ENCODE data around the gene DGKB. TPM values are rescaled to one million over a fixed set of nuclear protein-coding genes. Genes with fewer than 3 reads are reported as not detected.
"Not testable (repeated sequence)": the region's sequence is repeated elsewhere in the genome, so short reads cannot be mapped to it uniquely, and the experiment has no call there.

The DGKB gene
- total RNA-seq, 1 donor from 2014 or later = 5.5 TPM

DNA sequence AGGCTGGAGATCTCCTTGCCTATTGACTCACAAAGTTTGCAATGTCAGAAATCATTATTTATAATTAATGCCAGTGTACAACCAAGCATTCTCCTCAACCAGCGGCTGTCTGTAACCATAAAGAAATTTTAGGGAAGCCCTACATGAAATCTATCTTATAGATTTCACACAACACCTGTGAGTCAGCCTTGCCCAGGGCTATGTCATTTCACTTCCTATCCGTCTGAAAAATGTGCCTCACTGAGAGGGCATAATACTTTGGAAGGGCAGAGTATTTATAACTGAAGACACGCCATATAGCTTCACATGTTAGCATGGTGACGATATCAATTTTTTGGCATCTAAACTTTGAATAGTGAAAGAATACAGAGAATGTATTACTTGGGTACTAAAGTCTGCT, 616.5 kb downstream of the DGKB start:
- no peak overlapping the region for H3K27ac Mint-ChIP-seq

DNA sequence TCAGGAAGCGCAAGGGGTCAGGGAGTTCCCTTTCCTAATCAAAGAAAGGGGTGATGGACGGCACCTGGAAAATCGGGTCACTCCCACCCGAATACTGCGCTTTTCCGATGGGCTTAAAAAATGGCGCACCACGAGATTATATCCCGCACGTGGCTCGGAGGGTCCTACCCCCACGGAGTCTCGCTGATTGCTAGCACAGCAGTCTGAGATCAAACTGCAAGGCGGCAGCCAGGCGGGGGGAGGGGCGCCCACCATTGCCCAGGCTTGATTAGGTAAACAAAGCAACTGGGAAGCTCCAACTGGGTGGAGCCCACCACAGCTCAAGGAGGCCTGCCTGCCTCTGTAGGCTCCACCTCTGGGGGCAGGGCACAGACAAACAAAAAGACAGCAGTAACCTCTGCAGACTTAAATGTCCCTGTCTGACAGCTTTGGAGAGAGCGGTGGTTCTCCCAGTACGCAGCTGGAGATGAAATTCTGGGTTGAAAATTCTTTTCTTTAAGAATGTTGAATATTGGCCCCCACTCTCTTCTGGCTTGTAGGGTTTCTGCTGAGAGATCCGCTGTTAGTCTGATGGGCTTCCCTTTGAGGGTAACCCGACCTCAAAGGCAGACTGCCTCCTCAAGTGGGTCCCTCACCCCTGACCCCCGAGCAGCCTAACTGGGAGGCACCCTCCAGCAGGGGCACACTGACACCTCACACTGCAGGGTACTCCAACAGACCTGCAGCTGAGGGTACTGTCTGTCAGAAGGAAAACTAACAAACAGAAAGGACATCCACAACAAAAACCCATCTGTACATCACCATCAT, 623.3 kb downstream of the DGKB start:
- H3K27ac Mint-ChIP-seq; H3K9me3 ChIP-seq (ENCODE audit: low read depth): not testable (repeated sequence)

More for the DNA sequence above, 616.5 kb downstream of the DGKB start:
- no peak overlapping the region for H3K4me3 Mint-ChIP-seq
- no peak overlapping the region for H3K4me2 ChIP-seq
- no peak overlapping the region for H3K4me3 ChIP-seq
- DNase-seq (ENCODE audit: low spot score) = no peak
- H3K9me3 ChIP-seq (ENCODE audit: low read depth) = no peaks in the 10 kb centered on the region
- H3K4me1 ChIP-seq = no peaks in the 10 kb centered on the region
- H3K4me1 Mint-ChIP-seq = no peaks in the 10 kb centered on the region
- no peaks in the 10 kb centered on the region for H3K79me2 ChIP-seq (ENCODE audit: low read depth)
- no peaks in the 10 kb centered on the region for H3K36me3 Mint-ChIP-seq
- H4K20me1 ChIP-seq (ENCODE audit: low read depth) = no peaks in the 10 kb centered on the region
- no peaks in the 10 kb centered on the region for H3K27me3 Mint-ChIP-seq (ENCODE audit: insufficient read depth, low read depth)
- no peaks in the 10 kb centered on the region for H3F3A ChIP-seq (ENCODE audit: low read depth)
- H3K27ac ChIP-seq = no peak overlapping the region
- H2AFZ ChIP-seq (replicated peaks) = peak overlapping the region; percentile 26
- no peaks in the 10 kb centered on the region for H3K27me3 ChIP-seq
- H3K36me3 ChIP-seq = no peaks in the 10 kb centered on the region
- TF ChIP-seq, protein P1, sequence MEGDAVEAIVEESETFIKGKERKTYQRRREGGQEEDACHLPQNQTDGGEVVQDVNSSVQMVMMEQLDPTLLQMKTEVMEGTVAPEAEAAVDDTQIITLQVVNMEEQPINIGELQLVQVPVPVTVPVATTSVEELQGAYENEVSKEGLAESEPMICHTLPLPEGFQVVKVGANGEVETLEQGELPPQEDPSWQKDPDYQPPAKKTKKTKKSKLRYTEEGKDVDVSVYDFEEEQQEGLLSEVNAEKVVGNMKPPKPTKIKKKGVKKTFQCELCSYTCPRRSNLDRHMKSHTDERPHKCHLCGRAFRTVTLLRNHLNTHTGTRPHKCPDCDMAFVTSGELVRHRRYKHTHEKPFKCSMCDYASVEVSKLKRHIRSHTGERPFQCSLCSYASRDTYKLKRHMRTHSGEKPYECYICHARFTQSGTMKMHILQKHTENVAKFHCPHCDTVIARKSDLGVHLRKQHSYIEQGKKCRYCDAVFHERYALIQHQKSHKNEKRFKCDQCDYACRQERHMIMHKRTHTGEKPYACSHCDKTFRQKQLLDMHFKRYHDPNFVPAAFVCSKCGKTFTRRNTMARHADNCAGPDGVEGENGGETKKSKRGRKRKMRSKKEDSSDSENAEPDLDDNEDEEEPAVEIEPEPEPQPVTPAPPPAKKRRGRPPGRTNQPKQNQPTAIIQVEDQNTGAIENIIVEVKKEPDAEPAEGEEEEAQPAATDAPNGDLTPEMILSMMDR (IDR thresholded peaks at IDR 0.05) = no peak
- TF ChIP-seq EZH2phosphoT487 (IDR thresholded peaks at IDR 0.05) = no peak
- TF ChIP-seq EZH2 (IDR thresholded peaks at IDR 0.05) = no peak
- H3K9me3 Mint-ChIP-seq = no peaks in the 10 kb centered on the region
- H3K9ac ChIP-seq = no peak overlapping the region

DNA sequence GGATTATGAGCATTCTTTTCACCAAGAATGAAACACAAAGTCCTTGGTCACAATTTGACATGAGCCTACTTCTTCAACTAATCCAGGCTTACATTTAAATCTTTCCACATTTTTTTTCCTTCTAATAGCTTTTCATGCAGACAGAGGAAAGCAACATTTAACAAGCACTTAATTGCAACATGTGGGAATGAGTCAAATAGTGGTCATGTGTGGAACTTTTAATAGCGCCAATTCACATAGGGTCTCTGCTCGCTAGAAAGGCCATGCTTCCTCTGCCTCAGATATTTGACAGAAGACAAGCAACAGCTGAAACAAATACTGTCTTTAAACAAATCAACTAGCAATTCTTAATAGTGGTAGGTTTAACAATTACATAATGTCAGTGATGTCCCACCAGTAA, 627.2 kb downstream of the DGKB start:
- DNase-seq (ENCODE audit: low spot score) = no peak
- Histone ChIP-seq H3K4me3 (no peak overlapping the region), H3K4me1 (peaks cover 34% of the 10 kb centered on the region), H3F3A (ENCODE audit: low read depth) (peaks cover 17% of the 10 kb centered on the region), H2AFZ (replicated peaks) (no peak overlapping the region), H3K27ac (no peak overlapping the region), H4K20me1 (ENCODE audit: low read depth) (no peaks in the 10 kb centered on the region), H3K36me3 (no peaks in the 10 kb centered on the region), H3K4me2 (no peak overlapping the region), H3K79me2 (ENCODE audit: low read depth) (no peaks in the 10 kb centered on the region), H3K9ac (no peak overlapping the region), H3K9me3 (ENCODE audit: low read depth) (no peaks in the 10 kb centered on the region), H3K27me3 (no peaks in the 10 kb centered on the region)
- H3K4me1 Mint-ChIP-seq = peaks cover 11% of the 10 kb centered on the region
- H3K9me3 Mint-ChIP-seq = peaks cover 8% of the 10 kb centered on the region
- no peak for TF ChIP-seq EZH2 (IDR thresholded peaks at IDR 0.05)
- TF ChIP-seq EZH2phosphoT487 (IDR thresholded peaks at IDR 0.05) = no peak
- TF ChIP-seq, protein P1 (IDR thresholded peaks at IDR 0.05) = no peak
- no peaks in the 10 kb centered on the region for H3K27me3 Mint-ChIP-seq (ENCODE audit: insufficient read depth, low read depth)
- no peaks in the 10 kb centered on the region for H3K36me3 Mint-ChIP-seq
- H3K4me3 Mint-ChIP-seq = no peak overlapping the region
- H3K27ac Mint-ChIP-seq = no peak overlapping the region

More for the DNA sequence above, 623.3 kb downstream of the DGKB start:
- not testable (repeated sequence) for H3K79me2 ChIP-seq (ENCODE audit: low read depth); H3K4me1 ChIP-seq; H3K27me3 ChIP-seq; H4K20me1 ChIP-seq (ENCODE audit: low read depth); H3K9ac ChIP-seq; H3K27me3 Mint-ChIP-seq (ENCODE audit: insufficient read depth, low read depth); H3K36me3 Mint-ChIP-seq; H3K4me3 Mint-ChIP-seq; H3K4me1 Mint-ChIP-seq; H3K27ac ChIP-seq; H3F3A ChIP-seq (ENCODE audit: low read depth); H3K36me3 ChIP-seq; H3K9me3 Mint-ChIP-seq
- peak overlapping the region; percentile 69 for H2AFZ ChIP-seq (replicated peaks)
- peak; percentile 53 for DNase-seq (ENCODE audit: low spot score)
- peak overlapping the region; percentile 36 for H3K4me3 ChIP-seq
- peak overlapping the region; percentile 61 for H3K4me2 ChIP-seq

DNA sequence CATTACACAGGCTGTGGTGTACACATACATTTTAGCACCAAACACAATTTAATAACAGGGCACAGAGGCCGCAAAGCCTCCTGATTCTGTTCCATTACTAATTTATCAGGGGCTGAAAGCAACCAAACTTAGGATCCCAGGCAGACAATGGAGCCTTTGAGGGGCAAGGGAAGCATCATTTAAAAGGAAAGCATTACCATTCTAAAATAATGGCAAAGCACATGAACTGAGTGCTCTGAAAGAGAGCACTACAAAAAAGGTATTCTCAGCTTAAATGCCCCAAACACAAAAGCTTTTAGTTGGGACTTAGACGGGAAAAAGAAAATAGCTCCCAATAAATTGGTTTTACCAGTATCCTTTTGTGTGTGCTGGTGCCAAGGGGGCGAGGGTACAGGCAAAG, 631.1 kb downstream of the DGKB start:
- no peaks in the 10 kb centered on the region for H3K9me3 Mint-ChIP-seq
- Histone ChIP-seq H3F3A (ENCODE audit: low read depth) (peaks cover 22% of the 10 kb centered on the region), H3K4me2 (peak overlapping the region; percentile 52), H3K9ac (no peak overlapping the region), H2AFZ (replicated peaks) (no peak overlapping the region), H4K20me1 (ENCODE audit: low read depth) (no peaks in the 10 kb centered on the region), H3K9me3 (ENCODE audit: low read depth) (no peaks in the 10 kb centered on the region), H3K4me1 (peaks cover 48% of the 10 kb centered on the region), H3K4me3 (no peak overlapping the region), H3K27ac (peak overlapping the region; percentile 54), H3K36me3 (no peaks in the 10 kb centered on the region), H3K27me3 (no peaks in the 10 kb centered on the region), H3K79me2 (ENCODE audit: low read depth) (no peaks in the 10 kb centered on the region)
- no peak overlapping the region for H3K4me3 Mint-ChIP-seq
- peaks cover 15% of the 10 kb centered on the region for H3K4me1 Mint-ChIP-seq
- peak; percentile 69 for DNase-seq (ENCODE audit: low spot score)
- H3K36me3 Mint-ChIP-seq = no peaks in the 10 kb centered on the region
- no peak overlapping the region for H3K27ac Mint-ChIP-seq
- TF ChIP-seq EZH2 (IDR thresholded peaks at IDR 0.05) (no peak), EZH2phosphoT487 (IDR thresholded peaks at IDR 0.05) (no peak)
- TF ChIP-seq, protein P1 (IDR thresholded peaks at IDR 0.05) = no peak
- no peaks in the 10 kb centered on the region for H3K27me3 Mint-ChIP-seq (ENCODE audit: insufficient read depth, low read depth)
